HepG2 (cell line): ENCODE measurements around the gene KLF15. TPM values are rescaled to one million over a fixed set of nuclear protein-coding genes. Genes with fewer than 3 reads are reported as not detected.

Experiments
- CREB3 ChIP-seq: sonication (generic); formaldehyde crosslinking; IDR thresholded peaks from 2 replicates; pipeline ENCODE4 v1.5.0; 2020; ENCODE audit warnings: missing genetic modification reagents
- E2F2 ChIP-seq: sonication (generic); formaldehyde crosslinking; IDR thresholded peaks from 2 replicates; pipeline ENCODE4 v1.4.0; 2020; ENCODE audit warnings: missing genetic modification reagents, borderline replicate concordance
- EP300 ChIP-seq, 3 experiments: sonication (generic) in 1 of 3; formaldehyde crosslinking in 1 of 3; IDR thresholded peaks; 2 replicates each; pipeline versions ENCODE4 v1.5.1 to v1.6.1; 2011 to 2020; ENCODE audit warnings: low read depth in 2 of 3, low read length in 2 of 3, borderline replicate concordance in 1 of 3, improper control_type of control experiment in 1 of 3, mild to moderate bottlenecking in 1 of 3, missing genetic modification reagents in 1 of 3, moderate library complexity in 1 of 3
- FOSL1 ChIP-seq: sonication (generic); formaldehyde crosslinking; IDR thresholded peaks from 2 replicates; pipeline ENCODE4 v1.9.0; 2021; ENCODE audit warnings: missing genetic modification reagents, borderline replicate concordance
- HBP1 ChIP-seq: IDR thresholded peaks from 2 replicates; pipeline ENCODE4 v1.6.1; 2016; ENCODE audit warnings: low read depth, control low read depth
- HCFC1 ChIP-seq: fragments of 150-350 bp; IDR thresholded peaks from 2 replicates; pipeline ENCODE4 v1.6.1; 2014; ENCODE audit warnings: low read depth, low read length
- HMGA1 ChIP-seq: sonication (generic); formaldehyde crosslinking; conservative IDR thresholded peaks from 2 replicates; pipeline ENCODE4 v1.4.0; 2020; ENCODE audit warnings: missing genetic modification reagents
- HOXD1 ChIP-seq: sonication (generic); formaldehyde crosslinking; IDR thresholded peaks from 2 replicates; pipeline ENCODE4 v1.5.0; 2020; ENCODE audit warnings: missing genetic modification reagents
- LBX2 ChIP-seq: sonication (generic); formaldehyde crosslinking; IDR thresholded peaks from 2 replicates; pipeline ENCODE4 v1.5.0; 2020; ENCODE audit warnings: missing genetic modification reagents, mild to moderate bottlenecking, borderline replicate concordance
- MAFK ChIP-seq, 2 experiments: IDR thresholded peaks in 1 of 2; conservative IDR thresholded peaks in 1 of 2; 2 replicates each; pipeline ENCODE4 v1.6.1; 2011; ENCODE audit warnings: improper control_type of control experiment in 2 of 2, low read length in 2 of 2
- MED1 ChIP-seq: sonication (generic); formaldehyde crosslinking; IDR thresholded peaks from 2 replicates; pipeline ENCODE4 v1.4.0; 2020; ENCODE audit warnings: missing genetic modification reagents
- PPARG ChIP-seq: conservative IDR thresholded peaks from 2 replicates; pipeline ENCODE4 v1.6.1; 2016; ENCODE audit warnings: missing biosample characterization, missing genetic modification reagents
- RNF219 ChIP-seq: sonication (generic); formaldehyde crosslinking; IDR thresholded peaks from 2 replicates; pipeline ENCODE4 v1.5.0; 2020; ENCODE audit warnings: mild to moderate bottlenecking, missing genetic modification reagents
- U2AF1 ChIP-seq: fragments of 200-400 bp; formaldehyde crosslinking; optimal IDR thresholded peaks from 2 replicates; pipeline ENCODE3; 2017; ENCODE audit warnings: mild to moderate bottlenecking, low read depth, low read length
- ZBTB3 ChIP-seq: sonication (generic); formaldehyde crosslinking; IDR thresholded peaks from 2 replicates; pipeline ENCODE4 v1.4.0; 2020; ENCODE audit warnings: low read depth, mild to moderate bottlenecking, moderate library complexity, missing genetic modification reagents, borderline replicate concordance
- ZMYM4 ChIP-seq: sonication (generic); formaldehyde crosslinking; IDR thresholded peaks from 2 replicates; pipeline ENCODE4 v1.8.1; 2023; ENCODE audit warnings: mild to moderate bottlenecking, missing genetic modification reagents
- ZNF292 ChIP-seq: sonication (generic); formaldehyde crosslinking; IDR thresholded peaks from 2 replicates; pipeline ENCODE4 v1.8.1; 2022; ENCODE audit warnings: mild to moderate bottlenecking, low read depth, missing genetic modification reagents, borderline replicate concordance
- ZNF337 ChIP-seq: sonication (generic); formaldehyde crosslinking; IDR thresholded peaks from 2 replicates; pipeline ENCODE4 v1.5.1; 2020; ENCODE audit warnings: missing genetic modification reagents, low read depth, mild to moderate bottlenecking, borderline replicate concordance
- ZNF430 ChIP-seq: sonication (generic); formaldehyde crosslinking; IDR thresholded peaks from 2 replicates; pipeline ENCODE4 v1.9.0; 2021; ENCODE audit warnings: mild to moderate bottlenecking, missing genetic modification reagents
- ZNF503 ChIP-seq: sonication (generic); formaldehyde crosslinking; IDR thresholded peaks from 2 replicates; pipeline ENCODE4 v1.4.0; 2020; ENCODE audit warnings: missing genetic modification reagents
- polyA plus RNA-seq, 8 experiments: library from polyadenylated mRNA; depleted of rRNA in 3 of 8; stranded (reverse) in 7 of 8; unstranded in 1 of 8; fragments of >200 nt; fragmentation: Illumina TruSeq in 4 of 8; extraction: Trizol in 4 of 8; gene quantifications; 2 replicates each; pipeline versions ENCODE4 v1.2.1 to v1.2.3, GENCODE V29; 2011 to 2016; ENCODE audit warnings: low read depth in 4 of 8, missing spikeins in 1 of 8, mixed read lengths in 1 of 8; ENCODE audit not compliant: insufficient read depth in 1 of 8
- total RNA-seq, 5 experiments: library from RNA; depleted of rRNA; stranded (reverse); fragments of >200 nt; fragmentation: Illumina TruSeq; extraction: Trizol; gene quantifications; 2 replicates each; pipeline ENCODE4 v1.2.3, GENCODE V29; 2016; ENCODE audit warnings: low read depth in 1 of 5

KLF15 gene
- total and polyA plus RNA-seq, 2 of the 13 experiments (the other 11 are each of a cell fraction or from before 2014, with no cell fraction given): 7.1 to 7.8 TPM

GRCh38 chr3:126355777-126356372 is 1.3 kb downstream of the KLF15 start (continued):
- no peak for TF ChIP-seq HBP1
- TF ChIP-seq EP300 (IDR thresholded peaks at IDR 0.05; ENCODE audit: low read depth in 2 of 2, low read length in 2 of 2): peak; percentile 37 to 48; a peak in 1 of 4 replicates
- no peak; the same call in 1 of the 2 replicates for TF ChIP-seq EP300 (CRISPR knock-in tag; IDR thresholded peaks at IDR 0.05; ENCODE audit: borderline replicate concordance)
- TF ChIP-seq RNF219: peak; percentile 92; the same call in 1 of the 2 replicates
- no peak for TF ChIP-seq ZBTB3 (CRISPR knock-in tag)
- TF ChIP-seq MED1: peak; percentile 88
- TF ChIP-seq ZNF337 (CRISPR knock-in tag): no peak
- no peak for TF ChIP-seq MAFK (conservative IDR thresholded peaks at IDR 0.05 in 1 of 2, IDR thresholded peaks at IDR 0.05 in 1 of 2; ENCODE audit: low read length in 2 of 2)
- TF ChIP-seq HCFC1: no peak
- TF ChIP-seq ZNF292 (CRISPR knock-in tag): peak; percentile 86; the same call in 1 of the 2 replicates
- TF ChIP-seq PPARG (CRISPR knock-in tag): 0 out of 2 replicates have a peak, but pooled peaks have one; percentile 45
- no peak for TF ChIP-seq FOSL1 (CRISPR knock-in tag)
- 0 out of 2 replicates have a peak, but pooled peaks have one; percentile 28 for TF ChIP-seq HOXD1 (CRISPR knock-in tag)
- TF ChIP-seq ZNF503 (CRISPR knock-in tag): peak; percentile 52; the same call in 1 of the 2 replicates
- TF ChIP-seq HMGA1: no peak
- TF ChIP-seq CREB3 (CRISPR knock-in tag): no peak
- peak; percentile 69 for TF ChIP-seq U2AF1
- TF ChIP-seq ZNF430: peak; percentile 67; the same call in 1 of the 2 replicates
- no peak for TF ChIP-seq LBX2 (CRISPR knock-in tag)
- TF ChIP-seq E2F2 (CRISPR knock-in tag): no peak
- TF ChIP-seq ZMYM4 (CRISPR knock-in tag): peak; percentile 61; the same call in 1 of the 2 replicates
